Stimulated activated CD4-positive, alpha-beta T cell treated with anti-CD3 and anti-CD28 coated beads, Interleukin-15, amount 100 ng/mL, for 24 hours (primary cell): ENCODE data around the gene EYS.
"Not testable (repeated sequence)": the region's sequence is repeated elsewhere in the genome, so short reads cannot be mapped to it uniquely, and the experiment has no call there.

Source experiments
- DNase-seq: peaks from one replicate; pipeline ENCODE4 v3.0.0-alpha.2; 2020

EYS gene

GRCh38 chr6:65449926-65450325 is 257.1 kb downstream of the EYS start:
- no peak for DNase-seq

- no peak for DNase-seq
Measured at GRCh38 chr6:65448866-65449265, 258.2 kb downstream of the EYS start.

- no peak for DNase-seq
Measured at GRCh38 chr6:65436281-65436680, 270.7 kb downstream of the EYS start.

DNA sequence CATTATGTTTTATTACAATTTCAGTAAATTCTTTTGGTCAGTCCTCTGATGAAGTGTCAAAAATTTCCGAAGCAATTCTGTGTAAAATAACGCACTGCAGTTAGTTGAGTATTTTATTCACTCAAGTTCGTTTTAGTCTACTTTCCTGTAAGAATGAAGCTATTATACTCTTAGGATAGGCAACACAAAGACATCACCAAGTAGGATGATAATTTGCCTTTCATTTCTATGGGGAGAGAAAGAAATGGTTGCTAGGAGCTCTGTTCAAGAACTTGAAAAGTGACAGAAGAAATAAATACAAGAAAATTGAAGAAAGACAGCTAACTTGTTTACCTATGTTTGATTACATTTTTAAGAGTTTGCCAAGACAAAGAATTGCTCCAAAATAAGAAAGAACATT is 290.4 kb downstream of the EYS start:
- DNase-seq = no peak

- DNase-seq = no peak
Measured at GRCh38 chr6:65410309-65410708, 296.7 kb downstream of the EYS start.

DNA sequence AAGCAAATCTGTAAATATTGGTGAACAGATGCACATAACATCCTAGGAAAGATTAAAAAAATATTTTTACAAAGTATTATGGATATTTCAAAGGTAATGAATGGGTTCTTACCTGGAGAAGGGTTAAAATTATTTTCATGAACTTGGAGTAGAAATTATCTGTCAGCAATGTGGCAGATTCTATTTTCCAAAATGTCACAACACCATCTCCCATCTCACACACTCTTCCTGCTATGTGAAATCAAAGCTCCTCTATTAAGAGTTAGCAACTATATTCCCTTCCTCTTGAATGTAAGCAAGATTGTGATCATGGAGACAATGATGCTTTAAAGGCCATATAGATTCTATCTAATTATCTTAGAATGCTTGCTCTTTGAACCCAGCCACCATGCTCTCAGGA is 304.5 kb downstream of the EYS start:
- no peak for DNase-seq

GRCh38 chr6:65399355-65400084 is 307.5 kb downstream of the EYS start:
- DNase-seq = no peak

- DNase-seq = no peak
Measured at GRCh38 chr6:65398851-65399250, 308.2 kb downstream of the EYS start.

DNA sequence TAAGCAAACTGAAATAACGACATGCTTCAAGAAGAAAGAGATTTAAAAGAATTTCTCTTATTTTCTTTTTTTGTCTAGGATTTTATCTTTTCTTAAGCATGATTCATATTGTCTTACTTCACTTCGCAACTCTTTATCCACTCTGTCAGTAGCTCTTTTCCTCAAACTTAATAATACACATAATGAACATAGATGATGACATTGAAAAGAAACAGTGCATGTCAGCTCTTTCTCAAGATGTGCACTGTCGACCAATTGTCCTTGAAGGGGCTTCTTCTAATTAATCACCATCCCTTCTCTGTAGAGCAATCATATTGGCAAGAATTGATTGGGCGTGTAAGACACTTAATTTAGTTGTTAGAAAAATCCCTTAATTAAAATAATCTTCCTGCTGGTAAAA is 356.5 kb downstream of the EYS start:
- no peak for DNase-seq

- DNase-seq = not testable (repeated sequence)
Measured at GRCh38 chr6:65302655-65303054, 404.4 kb downstream of the EYS start.

DNA sequence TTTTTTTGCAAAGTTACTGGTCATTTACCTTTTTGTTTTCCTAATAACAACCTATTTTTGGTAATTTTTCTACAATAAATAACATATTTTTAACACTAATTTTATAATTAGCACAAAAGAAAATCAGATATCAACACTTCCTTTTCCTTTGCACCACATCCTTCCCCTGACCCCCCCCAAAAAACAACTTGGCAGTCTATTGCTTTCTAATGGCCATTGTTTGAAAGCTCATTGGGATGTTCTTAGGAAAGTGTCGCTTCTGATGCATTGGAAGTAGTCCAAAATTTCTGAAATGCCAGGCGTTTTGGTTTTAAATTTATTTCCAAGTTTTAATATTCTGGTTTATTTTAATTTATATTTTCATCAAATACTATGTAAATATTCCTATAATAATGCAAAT is 407.8 kb downstream of the EYS start:
- no peak for DNase-seq

GRCh38 chr6:65295812-65296211 is 411.2 kb downstream of the EYS start:
- no peak for DNase-seq

- no peak for DNase-seq
Measured at GRCh38 chr6:65289491-65289890, 417.5 kb downstream of the EYS start.

GRCh38 chr6:65285275-65285674 is 421.8 kb downstream of the EYS start:
- no peak for DNase-seq

DNA sequence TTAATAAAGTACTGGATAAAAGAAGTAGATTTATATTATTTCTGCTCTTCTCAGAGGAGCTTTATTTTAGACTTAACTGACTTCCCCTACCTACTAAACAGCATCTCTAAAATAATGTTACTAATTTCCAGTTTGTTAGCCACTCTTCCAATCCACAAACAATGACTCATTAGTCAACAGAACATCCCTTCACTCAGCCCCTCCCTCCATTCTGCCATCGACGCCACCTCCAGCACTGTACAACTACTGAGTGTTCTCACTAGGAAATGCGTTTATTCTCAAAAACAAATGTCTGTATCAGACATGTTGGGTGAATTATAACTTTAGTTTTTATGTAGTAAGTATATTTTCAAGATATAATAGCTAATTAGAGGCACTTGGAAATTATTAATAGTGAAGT is 427.0 kb downstream of the EYS start:
- DNase-seq = no peak

DNA sequence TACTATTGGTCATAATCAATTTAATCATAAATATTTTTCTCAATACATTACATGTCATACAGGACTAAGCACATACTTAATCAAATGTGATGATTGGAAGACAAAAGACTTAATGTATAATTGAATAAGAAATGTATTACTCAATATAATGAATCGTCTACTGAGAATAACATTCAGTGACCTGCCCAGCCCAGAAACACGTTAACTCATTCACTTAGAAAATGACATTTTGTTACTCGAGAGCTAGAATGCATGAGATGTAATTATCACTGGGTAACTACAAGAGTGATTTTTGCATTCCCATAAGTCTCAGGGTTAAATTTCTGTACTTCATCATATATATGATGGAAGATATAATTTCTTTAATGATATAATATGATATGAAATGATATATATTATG is 444.8 kb downstream of the EYS start:
- DNase-seq = no peak

DNA sequence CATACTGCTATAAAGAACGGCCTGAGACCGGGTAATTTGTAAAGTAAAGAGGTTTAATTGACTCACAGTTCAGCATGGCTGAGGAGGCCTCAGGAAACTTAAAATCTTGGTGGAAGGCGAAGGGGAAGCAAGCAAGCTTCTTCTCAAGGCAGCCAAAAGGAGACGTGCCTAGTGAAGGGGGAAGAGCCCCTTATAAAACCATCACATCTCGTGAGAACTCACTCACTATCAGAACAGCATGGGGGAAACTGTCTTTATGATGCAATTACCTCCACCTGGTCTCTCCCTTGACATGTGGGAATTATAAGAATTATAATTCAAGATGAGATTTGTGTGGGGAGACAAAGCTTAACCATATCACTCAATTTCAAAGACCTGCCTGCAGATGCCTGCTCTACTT is 447.0 kb downstream of the EYS start:
- DNase-seq = no peak

DNA sequence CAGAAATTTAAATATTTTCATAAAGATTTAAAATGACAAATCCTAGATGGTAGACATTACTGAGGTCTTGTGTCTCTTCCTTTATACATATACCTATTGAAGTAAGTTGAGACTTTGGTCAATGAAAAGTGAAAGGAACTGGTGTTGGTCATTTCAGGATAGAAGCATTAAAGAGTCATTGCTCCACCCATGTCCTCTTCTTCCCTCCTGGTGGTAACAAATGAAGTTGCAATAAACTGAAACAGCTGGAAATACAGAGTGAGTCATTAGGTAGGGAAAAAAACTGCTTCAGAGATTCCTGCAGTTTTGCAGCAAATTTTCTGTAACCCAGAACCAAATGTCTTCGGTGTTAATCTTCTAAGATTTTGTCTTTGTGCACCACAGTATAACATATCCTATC is 448.0 kb downstream of the EYS start:
- DNase-seq = no peak

GRCh38 chr6:65253041-65253440 is 454.0 kb downstream of the EYS start:
- no peak for DNase-seq

DNA sequence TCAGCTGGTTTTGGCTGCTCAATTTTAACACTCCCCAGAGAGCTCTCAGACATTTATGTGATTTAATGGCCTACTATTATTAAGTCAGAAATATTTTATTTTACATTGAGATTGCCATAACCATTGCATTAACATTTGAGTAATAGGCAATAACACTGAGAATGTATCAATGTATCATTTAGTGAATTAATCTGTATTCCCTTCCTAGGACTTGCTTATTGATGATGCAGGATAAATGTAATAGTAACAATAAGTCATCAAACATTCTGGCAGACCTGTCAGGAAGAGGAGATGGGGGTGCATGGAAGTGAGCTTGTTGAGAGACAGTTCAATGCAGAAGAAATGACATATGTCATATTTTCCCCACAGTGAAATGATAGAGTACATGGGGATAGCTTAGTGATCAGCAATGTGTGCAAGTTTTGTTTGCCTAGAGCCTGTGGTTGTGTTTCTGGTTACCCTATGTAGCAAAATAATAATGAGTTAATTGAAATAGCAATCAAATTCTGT is 458.9 kb downstream of the EYS start:
- no peak for DNase-seq

DNA sequence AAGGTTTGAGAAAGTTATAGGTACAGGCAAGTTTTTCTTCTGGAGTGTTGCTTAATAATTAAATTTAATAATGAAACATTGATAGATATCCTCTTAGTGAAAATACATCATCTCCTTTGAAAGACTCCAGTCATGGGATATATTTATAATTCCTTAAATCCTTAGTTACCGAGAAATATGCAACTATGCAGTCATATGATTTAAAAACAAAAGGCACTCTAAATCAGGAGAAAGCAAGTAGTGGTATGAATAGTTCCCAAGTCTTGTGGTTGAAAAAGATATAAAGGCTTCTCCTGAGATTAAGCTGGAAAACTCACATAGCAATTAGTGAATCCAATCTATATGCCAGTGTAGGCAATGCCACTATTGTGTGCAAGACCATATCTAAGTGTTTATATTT is 475.4 kb downstream of the EYS start:
- DNase-seq = no peak

GRCh38 chr6:65229825-65230224 is 477.2 kb downstream of the EYS start:
- DNase-seq = no peak

- no peak for DNase-seq
Measured at GRCh38 chr6:65221153-65221552, 485.9 kb downstream of the EYS start.

DNA sequence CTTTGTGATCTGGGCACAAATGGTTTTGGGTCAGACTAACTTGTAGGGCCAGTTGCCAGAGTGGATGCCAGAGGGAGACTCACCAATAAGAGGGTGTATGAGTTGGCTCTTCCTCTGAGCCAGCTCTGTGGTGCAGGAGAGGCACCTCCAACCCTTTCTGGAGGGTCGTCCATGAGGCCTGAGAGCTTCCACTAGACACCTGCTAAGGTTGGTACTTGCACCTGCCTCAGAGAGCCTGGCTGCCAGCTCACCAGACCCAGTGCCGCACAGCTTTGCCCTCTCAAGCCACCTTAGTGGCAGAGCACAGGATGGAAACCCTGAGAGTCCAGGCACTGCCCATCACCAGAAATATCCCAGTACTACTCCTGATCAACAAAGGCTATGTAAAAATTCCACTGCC is 504.3 kb downstream of the EYS start:
- DNase-seq = no peak

- no peak for DNase-seq
Measured at GRCh38 chr6:65199683-65200082, 507.3 kb downstream of the EYS start.
